Activated CD8-positive, alpha-beta memory T cell treated with anti-CD3 and anti-CD28 coated beads for 24 hours (primary cell): ENCODE data around the gene COMMD4.
"Not testable (repeated sequence)": the region's sequence is repeated elsewhere in the genome, so short reads cannot be mapped to it uniquely, and the experiment has no call there.

ENCODE experiments used
- DNase-seq: peaks from one replicate; pipeline ENCODE4 v3.0.0-alpha.2; 2020

COMMD4 gene

GRCh38 chr15:75335705-75336355, at the start of gene COMMD4:
Gene COMMD4 (plus strand): TSS chr15:75336063. CDS start chr15:75336090, 27 bp downstream.
- peak; percentile 94 for DNase-seq

- DNase-seq, result not testable (repeated sequence)
These were observed 42.2 kb upstream of the COMMD4 start for GRCh38 chr15:75293660-75294059.

DNA sequence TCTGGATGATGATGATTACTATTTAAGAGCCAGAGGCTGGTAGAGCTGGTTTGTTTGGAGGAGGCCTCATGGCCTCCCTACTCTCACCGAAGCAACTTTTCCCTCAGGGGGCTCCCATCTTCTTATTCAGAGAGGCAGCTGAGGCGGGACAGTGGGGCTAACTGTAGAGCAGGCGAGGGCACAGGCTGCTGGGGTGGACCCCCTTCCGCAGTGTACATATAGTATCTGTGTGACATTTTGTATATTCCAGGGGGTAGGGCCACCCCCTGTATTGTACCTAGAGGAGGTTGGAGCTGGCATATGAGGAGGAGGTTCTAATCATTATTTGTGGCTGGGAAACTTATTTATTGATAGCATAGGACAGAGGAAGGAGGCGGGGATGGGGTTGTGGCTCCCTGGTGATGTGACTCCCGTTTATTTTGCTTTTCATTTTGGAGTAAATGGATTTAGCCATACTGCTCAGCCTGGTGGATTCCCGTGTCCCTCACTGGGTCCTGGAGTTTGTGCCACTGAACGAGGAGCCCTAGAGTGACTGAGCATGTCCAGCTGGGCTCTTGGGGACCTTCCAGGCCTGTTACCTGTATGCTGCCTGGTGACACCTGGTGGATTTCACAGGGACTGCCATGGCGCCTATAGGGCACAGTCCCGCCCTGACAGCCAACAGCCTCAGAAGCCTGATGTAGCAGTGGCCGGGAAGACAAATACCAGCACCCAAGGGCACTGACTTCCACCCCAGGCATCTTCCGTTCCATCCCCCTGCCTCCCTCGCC, 37.1 kb upstream of the COMMD4 start:
- not testable (repeated sequence) for DNase-seq

DNA sequence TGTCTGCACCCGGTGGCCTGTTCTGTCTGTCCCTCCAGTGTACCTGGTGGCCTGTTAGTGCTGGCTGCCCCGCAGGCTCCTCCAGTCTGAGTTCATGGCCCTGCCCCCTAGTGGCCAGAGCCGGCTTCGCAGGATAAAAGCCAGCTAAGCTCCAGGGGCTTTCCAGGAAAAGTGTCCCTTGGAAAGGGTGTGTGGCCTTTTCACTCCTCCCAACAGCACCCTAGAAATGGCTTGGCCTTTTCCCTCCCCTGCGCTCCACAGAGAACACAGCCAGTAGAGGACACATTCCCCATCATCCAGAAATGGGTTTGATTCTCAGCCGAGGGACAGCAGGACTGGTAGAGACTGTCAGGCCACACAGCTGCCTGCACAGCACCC, 36.6 kb upstream of the COMMD4 start:
- DNase-seq, result peak; percentile 85

GRCh38 chr15:75300026-75300425, 35.8 kb upstream of the COMMD4 start:
- not testable (repeated sequence) for DNase-seq

- no peak for DNase-seq
These were observed 33.5 kb upstream of the COMMD4 start for GRCh38 chr15:75302318-75302717.

DNA sequence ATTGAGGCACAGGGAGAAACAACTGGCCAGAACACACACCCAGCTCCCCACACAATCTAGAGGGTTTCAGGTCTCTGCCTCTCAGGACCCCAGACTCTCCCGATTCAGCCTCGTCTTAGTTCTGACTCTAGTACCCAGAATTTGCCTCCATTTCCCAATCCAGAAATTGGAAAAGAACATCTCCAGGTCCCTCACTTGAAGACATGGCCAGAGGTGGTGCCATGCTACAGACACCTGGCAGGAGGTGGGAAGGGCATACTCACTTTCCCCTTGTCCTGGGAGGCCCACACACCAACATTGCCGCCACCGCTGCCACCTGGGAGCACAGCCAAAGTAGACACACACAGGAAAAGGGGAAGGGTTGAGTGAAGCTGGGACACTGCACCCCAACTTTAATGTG, 33.1 kb upstream of the COMMD4 start:
- DNase-seq, result not testable (repeated sequence)

DNA sequence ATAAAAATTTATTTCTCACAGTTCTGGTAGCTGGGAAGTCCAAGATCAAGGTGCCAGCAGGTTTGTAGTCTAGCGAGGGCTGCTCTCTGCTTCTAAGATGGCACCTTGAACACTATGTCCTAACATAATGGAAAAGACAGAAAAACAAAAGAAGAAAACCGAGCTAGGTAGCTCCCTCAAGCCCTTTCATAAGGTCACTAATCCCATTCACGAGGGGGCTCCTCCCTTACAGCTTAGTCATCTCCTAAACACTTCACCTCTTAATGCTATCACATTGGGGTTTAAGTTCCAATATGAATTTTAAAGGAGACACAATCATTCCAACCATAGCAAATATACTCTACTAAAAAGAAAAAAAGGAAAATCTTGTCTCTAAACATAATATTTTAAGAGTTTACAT, 29.7 kb upstream of the COMMD4 start:
- no peak for DNase-seq

- DNase-seq, result no peak
These were observed 28.0 kb upstream of the COMMD4 start for GRCh38 chr15:75307778-75308390.

- DNase-seq, result no peak
These were observed 26.2 kb upstream of the COMMD4 start for GRCh38 chr15:75309711-75310110.

- not testable (repeated sequence) for DNase-seq
These were observed 23.3 kb upstream of the COMMD4 start for GRCh38 chr15:75312548-75312947.

GRCh38 chr15:75313116-75313845, 22.6 kb upstream of the COMMD4 start:
- DNase-seq, result no peak

DNA sequence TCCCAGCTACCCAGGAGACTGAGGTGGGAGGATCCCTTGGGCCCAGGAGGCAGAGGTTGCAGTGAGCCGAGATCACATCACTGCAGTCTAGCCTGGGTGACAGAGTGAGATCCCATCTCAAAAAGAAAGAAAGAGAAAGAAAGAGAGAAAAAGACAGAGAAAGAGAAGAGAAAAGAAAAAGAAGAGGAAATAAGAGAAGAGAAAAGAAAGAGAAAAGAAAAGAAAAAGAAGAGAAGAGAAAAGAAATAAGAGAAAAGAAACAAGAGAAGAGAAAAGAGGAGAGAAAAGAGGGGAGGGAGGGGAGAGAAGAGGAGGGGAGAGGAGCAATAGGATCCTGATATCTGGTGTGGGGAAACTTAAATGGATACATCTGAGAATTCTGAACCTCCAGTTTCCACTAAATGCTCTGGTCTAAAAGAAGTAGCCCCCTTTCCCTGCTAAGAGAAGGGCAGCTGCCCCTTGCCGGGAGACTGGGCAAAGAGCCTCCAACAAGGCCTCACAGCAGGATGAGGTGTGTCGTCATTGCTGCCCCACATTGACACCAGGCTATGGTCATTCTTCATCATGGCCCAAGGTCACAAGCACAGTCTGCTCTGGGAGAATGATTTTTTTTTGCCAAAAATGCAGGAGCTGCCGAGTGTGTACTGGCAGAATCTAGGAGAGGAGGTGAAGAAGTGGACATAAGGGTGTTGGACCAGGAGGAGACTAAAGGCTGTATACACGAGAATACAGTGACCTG, 21.1 kb upstream of the COMMD4 start:
- DNase-seq, result no peak

DNA sequence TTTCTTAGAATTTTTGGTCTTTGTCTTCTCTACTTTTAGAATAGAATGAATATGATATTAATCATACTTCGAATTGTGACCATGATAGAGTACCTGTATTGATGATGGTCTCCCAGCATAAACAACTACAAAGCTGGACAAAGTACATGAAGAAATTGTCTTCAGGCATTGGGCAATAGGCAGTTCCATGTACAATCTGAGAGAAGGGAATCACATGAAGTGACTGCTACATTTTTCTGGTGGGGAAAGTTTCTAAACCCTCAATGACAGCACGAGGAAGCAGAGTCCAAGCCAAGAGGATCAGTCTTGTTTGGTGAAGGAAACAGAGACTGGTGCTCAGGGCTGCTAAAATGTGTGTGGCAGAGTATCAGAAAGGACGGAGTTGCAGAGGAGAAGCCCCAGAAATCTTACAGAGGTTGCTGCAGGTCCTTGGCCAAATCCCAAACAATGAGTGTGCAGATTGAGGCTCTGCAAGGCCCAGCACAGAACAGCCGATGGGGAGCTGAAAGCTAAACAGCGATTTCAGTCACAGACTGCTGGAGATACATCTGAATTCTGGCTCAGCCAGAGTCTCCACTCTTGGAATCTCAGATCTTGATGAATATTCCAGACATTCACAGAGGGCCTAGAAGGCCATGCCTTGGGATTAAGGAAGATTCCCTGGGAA, 16.5 kb upstream of the COMMD4 start:
- DNase-seq, result peak; percentile 26

- no peak for DNase-seq
These were observed 14.2 kb upstream of the COMMD4 start for GRCh38 chr15:75321711-75322110.

DNA sequence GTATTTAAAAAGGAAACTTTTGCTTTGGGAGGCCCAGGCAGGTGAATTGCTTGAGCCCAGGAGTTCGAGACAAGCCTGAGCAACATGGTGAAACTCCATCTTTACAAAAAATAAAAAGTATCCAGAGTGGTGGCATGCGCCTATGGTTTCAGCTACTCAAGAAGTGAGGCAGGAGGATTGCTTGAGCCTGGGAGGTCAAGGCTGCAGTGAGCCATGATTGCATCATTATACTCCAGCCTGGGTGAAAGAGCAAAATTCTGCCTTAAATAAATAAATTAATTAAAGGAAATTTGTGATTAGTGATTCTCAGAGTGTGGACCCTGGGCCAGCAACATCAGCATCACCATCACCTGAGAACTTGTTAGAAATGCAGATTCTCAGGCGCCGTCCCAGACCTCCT, 9.9 kb upstream of the COMMD4 start:
- DNase-seq, result no peak

GRCh38 chr15:75327005-75327404, 8.9 kb upstream of the COMMD4 start:
- DNase-seq, result no peak

DNA sequence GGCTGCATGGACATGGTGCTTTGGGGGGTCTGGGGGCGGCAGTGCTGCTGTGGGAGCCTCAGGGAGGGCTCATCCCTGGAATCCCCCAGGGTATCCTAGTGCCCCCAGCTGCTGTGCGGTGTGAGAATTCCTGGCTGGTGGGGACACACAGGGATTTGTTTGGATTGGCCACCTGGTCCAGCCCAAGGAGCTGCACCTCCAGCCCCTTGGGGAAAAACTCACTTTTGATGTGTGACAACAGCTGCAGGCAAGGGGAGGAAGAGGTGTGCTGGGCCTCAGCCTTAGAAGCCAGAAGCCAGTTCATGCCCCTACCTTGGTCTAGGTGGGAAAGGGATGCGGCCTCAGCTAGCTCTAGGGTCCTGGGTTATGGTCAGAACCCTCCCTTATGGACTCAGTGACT, 8.4 kb upstream of the COMMD4 start:
- no peak for DNase-seq

GRCh38 chr15:75328493-75329314, 7.2 kb upstream of the COMMD4 start:
- DNase-seq, result no peak

DNA sequence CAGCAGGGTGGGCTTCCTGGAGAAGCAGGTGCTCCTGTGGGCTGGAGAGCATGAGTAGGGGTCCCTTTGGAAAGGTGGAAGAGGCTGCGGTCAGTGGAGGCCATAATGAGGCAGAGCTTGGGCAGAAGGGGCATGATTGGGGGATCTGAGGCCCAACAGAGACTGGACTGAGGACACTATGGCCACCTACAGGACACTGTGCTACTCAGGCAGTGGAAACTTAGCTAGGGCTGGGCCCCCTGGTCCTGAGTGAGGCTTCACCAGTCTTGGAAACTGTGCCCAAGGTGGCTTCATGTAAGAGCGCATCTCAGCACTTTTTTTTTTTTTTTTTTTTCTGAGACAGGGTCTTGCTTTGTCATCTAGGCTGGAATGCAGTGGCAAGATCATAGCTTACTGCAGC, 6.3 kb upstream of the COMMD4 start:
- DNase-seq, result no peak

- DNase-seq, result not testable (repeated sequence)
These were observed 3.8 kb upstream of the COMMD4 start for GRCh38 chr15:75332093-75332492.
